Chondrocyte (in vitro differentiated cells): ENCODE measurements around the gene ST6GALNAC4. TPM values are rescaled to one million over a fixed set of nuclear protein-coding genes. Genes with fewer than 3 reads are reported as not detected.
"Not testable (repeated sequence)": the region's sequence is repeated elsewhere in the genome, so short reads cannot be mapped to it uniquely, and the experiment has no call there.

Source experiments
- DNase-seq: peaks from one replicate; pipeline ENCODE4 v3.0.0; 2021; ENCODE audit warnings: mixed read lengths, low spot score
- H3K27ac Mint-ChIP-seq: one replicate; pipeline ENCODE4 v1.8.0; 2021; ENCODE audit warnings: mild to moderate bottlenecking, moderate library complexity, mixed read lengths; ENCODE audit not compliant: unreplicated experiment
- H3K27me3 Mint-ChIP-seq: 2 replicates; pipeline ENCODE4 v1.8.0; 2021; ENCODE audit warnings: low read depth, mixed read lengths
- H3K36me3 Mint-ChIP-seq: 2 replicates; pipeline ENCODE4 v1.8.0; 2021; ENCODE audit warnings: low read depth, mixed read lengths
- H3K4me1 Mint-ChIP-seq: 2 replicates; pipeline ENCODE4 v1.8.0; 2021; ENCODE audit warnings: low read depth, mild to moderate bottlenecking, mixed read lengths
- H3K4me3 Mint-ChIP-seq: one replicate; pipeline ENCODE4 v1.8.0; 2021; ENCODE audit warnings: mild to moderate bottlenecking, moderate library complexity, mixed read lengths; ENCODE audit not compliant: unreplicated experiment
- H3K9me3 Mint-ChIP-seq: 2 replicates; pipeline ENCODE4 v1.8.0; 2021; ENCODE audit warnings: low read depth, mixed read lengths
- total RNA-seq: library from RNA; stranded (reverse); gene quantifications from 3 replicates; pipeline ENCODE4 v1.2.1, GENCODE V29; 2021
- TF ChIP-seq, protein P1 (sequence below): fragments of 200-600 bp; sonication (generic); IDR thresholded peaks from 2 replicates; pipeline ENCODE4 v1.5.0; 2021; ENCODE audit warnings: antibody characterized with exemption, mild to moderate bottlenecking, moderate library complexity

The ST6GALNAC4 gene
- total RNA-seq, 1 donor from 2014 or later, result 25.5 TPM

DNA sequence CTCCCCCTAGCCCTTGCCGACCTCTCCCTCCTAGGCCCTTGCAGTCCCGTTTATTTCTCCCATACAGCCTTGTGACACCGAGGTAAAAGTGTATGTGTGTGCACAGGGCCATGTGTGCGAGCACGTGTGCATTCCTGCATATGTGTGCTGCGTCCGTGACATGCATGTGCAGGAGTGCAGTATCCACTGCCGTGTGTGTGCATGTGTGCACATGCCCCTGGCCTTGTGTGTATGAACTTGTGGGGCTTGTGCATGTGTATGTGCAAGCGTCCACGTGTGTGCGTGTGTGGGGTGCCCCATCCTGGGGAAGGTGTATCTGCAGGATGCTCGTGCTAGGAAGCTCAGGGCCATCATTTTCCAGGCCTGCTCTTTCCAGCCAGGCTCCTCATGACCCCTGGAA is 46.0 kb downstream of the ST6GALNAC4 start:
- no peaks in the 10 kb centered on the region for H3K27me3 Mint-ChIP-seq
- H3K36me3 Mint-ChIP-seq, result peaks cover 16% of the 10 kb centered on the region
- DNase-seq, result no peak
- H3K27ac Mint-ChIP-seq, result no peak overlapping the region
- H3K4me1 Mint-ChIP-seq, result peaks cover 19% of the 10 kb centered on the region
- TF ChIP-seq, protein P1, sequence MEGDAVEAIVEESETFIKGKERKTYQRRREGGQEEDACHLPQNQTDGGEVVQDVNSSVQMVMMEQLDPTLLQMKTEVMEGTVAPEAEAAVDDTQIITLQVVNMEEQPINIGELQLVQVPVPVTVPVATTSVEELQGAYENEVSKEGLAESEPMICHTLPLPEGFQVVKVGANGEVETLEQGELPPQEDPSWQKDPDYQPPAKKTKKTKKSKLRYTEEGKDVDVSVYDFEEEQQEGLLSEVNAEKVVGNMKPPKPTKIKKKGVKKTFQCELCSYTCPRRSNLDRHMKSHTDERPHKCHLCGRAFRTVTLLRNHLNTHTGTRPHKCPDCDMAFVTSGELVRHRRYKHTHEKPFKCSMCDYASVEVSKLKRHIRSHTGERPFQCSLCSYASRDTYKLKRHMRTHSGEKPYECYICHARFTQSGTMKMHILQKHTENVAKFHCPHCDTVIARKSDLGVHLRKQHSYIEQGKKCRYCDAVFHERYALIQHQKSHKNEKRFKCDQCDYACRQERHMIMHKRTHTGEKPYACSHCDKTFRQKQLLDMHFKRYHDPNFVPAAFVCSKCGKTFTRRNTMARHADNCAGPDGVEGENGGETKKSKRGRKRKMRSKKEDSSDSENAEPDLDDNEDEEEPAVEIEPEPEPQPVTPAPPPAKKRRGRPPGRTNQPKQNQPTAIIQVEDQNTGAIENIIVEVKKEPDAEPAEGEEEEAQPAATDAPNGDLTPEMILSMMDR, result no peak
- H3K9me3 Mint-ChIP-seq, result no peaks in the 10 kb centered on the region
- no peak overlapping the region for H3K4me3 Mint-ChIP-seq

DNA sequence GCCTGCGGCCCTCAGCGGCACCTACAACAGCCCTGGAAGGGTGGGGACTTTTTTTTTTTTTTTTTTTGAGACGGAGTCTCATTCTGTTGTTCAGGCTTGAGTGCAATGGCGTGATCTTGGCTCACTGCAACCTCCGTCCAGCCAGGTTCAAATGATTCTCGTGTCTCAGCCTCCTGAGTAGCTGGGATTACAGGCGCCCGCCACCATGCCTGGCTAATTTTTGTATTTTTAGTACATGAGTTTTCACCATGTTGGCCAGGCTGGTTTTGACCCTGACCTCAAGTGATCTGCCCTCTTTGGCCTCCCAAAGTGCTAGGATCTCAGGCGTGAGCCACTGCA is 46.7 kb downstream of the ST6GALNAC4 start:
- DNase-seq, H3K4me3 Mint-ChIP-seq, H3K9me3 Mint-ChIP-seq, H3K27me3 Mint-ChIP-seq, H3K27ac Mint-ChIP-seq: not testable (repeated sequence)
- Mint-ChIP-seq H3K36me3 (peaks cover 18% of the 10 kb centered on the region), H3K4me1 (peaks cover 11% of the 10 kb centered on the region)
- TF ChIP-seq, protein P1, result peak; percentile 34

DNA sequence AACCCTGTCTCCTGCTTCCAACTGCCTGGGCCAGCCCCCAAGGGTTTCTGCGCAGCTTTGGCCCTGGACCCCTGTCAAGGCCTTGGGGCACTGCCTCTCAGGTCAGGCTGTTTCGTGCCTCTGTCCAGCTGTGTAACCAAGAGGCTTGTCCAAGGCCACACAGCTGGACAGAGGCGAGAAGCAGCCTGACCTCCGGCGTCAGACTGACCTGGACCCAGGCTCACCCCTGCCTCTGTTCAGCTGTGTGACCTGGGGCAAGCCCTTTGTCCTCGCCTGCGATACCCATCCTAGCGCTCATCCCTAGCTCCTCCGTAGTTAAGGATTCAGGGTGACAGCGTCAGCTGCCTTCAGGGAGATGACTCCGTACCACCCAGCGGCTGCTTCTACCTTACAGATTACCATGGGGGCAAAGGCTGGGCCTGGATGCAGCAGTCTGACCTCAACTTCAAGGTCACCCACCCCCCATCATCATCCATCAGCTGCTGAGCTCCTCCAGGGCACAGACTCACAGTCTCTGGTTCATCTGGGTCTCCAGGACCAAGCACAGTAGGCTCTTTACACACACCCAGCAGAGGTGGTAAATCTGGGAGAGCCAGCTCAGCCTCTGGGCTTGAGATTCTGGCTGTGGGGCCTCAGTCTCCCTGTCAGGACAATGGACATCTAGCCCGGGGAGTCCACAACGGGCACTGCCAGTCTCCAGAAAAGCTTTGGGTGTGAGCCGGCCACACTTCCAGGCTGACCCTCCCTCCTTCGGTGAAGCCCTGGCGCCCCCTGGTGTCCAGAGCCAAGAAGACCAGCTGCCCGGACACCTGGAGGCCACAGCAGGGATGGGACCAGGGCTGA is 47.3 kb downstream of the ST6GALNAC4 start:
- Mint-ChIP-seq H3K27me3 (no peaks in the 10 kb centered on the region), H3K9me3 (no peaks in the 10 kb centered on the region), H3K4me3 (no peak overlapping the region), H3K36me3 (peaks cover 18% of the 10 kb centered on the region), H3K27ac (no peak overlapping the region), H3K4me1 (peaks cover 8% of the 10 kb centered on the region)
- TF ChIP-seq, protein P1, result peak; percentile 90
- DNase-seq, result no peak

DNA sequence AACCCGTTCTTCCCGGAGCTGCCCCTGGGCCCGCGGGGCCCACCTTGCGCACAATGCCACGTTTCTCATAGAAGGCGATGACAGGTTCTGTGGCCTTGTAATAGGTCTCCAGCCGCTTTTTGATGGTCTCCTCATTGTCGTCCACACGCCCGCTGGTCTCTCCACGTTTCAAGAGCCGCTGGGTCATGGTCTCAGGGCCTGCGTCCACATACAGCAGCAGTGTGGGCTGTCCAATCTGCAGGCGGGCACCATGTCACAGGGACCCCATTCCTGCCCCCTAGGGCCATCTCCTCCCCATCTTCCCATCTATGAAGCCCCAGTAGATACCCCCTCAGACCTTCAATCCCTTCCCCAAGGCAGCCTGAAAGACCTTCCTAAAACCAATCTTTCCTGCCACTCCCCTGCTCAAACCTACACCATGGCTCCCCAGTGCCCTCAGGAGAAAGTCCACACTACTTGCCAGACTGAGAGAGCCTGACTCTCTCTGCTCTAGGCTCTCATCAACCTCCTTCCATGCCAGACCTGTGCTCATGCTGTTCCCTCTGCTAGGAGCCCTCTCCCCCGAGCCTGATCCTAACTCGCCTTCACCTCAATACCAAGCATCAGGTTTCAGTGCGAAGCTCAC is 48.5 kb downstream of the ST6GALNAC4 start:
- Mint-ChIP-seq H3K4me3 (no peak overlapping the region), H3K4me1 (no peaks in the 10 kb centered on the region), H3K27ac (no peak overlapping the region), H3K27me3 (no peaks in the 10 kb centered on the region), H3K9me3 (no peaks in the 10 kb centered on the region), H3K36me3 (peaks cover 18% of the 10 kb centered on the region)
- no peak for DNase-seq
- TF ChIP-seq, protein P1, result no peak

DNA sequence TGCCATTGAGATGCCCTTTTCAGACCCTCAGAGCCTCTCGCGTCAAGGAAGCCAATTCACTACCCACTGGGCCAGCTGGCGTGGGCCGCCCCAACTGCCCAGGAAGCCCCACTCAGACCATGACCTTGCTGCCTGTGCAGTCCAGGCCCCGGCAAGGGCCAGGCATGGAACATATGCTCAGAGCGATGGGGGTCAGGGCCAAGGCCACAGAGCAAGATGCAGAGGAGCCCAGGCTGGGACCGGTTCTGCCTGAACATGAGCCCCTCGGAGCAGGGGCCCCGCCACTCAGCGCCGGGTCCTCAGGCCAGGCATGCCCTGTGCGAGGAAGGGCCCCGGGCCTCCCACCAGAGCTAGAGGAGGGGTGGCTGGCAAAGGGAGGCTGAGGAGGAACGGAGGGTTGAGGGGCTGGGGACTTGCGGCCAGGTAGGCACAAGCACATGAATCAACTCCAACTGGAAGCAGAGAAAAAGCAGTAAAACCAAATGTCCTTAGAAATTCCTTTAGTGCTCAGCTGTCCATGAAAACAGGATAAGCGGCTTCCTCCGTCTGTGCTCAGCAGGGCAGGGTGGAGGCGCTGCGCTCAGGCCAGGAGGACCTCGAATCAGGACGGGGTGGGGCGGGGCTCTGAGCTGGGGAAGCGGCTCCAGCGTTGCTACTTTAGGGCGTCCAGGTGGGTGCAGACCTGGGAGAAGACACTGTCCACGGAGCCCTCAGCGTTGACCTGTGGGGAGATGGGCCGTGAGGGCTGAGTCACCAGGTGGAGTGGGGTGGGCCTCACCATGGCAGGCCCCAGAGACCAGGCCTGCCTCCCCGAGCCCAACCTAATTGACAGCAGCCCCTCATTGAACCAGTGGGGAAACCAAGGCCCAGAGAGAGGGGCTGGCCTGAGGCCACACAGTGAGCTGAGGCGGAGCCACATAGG is 49.2 kb downstream of the ST6GALNAC4 start:
- no peak overlapping the region for H3K27ac Mint-ChIP-seq
- no peak overlapping the region for H3K4me3 Mint-ChIP-seq
- no peaks in the 10 kb centered on the region for H3K27me3 Mint-ChIP-seq
- DNase-seq, result no peak
- H3K9me3 Mint-ChIP-seq, result no peaks in the 10 kb centered on the region
- H3K4me1 Mint-ChIP-seq, result no peaks in the 10 kb centered on the region
- TF ChIP-seq, protein P1, result no peak
- H3K36me3 Mint-ChIP-seq, result peaks cover 18% of the 10 kb centered on the region
